ENCODE measurements around the gene CSMD2.

DNA sequence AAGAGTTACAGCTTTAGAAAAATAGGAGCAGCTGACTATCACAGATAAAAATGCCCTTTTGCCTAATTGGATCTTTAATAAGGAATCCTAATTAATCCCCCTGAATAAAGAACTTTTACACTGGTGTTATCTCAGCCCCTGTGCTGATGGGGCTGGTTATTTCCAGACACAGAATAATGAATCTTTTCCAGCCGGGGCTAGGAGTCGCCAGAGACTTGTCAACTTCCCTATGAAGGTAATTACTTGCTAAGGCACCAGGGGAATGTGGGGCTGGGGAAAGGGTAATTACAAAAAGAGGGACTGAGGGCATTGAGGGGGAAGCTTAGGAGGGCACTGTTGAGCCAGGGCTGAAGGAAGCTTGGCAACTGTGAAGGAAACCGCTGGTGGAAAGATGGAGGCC lies 266.6 kb downstream of the CSMD2 start:
- TF ChIP-seq, protein P1, sequence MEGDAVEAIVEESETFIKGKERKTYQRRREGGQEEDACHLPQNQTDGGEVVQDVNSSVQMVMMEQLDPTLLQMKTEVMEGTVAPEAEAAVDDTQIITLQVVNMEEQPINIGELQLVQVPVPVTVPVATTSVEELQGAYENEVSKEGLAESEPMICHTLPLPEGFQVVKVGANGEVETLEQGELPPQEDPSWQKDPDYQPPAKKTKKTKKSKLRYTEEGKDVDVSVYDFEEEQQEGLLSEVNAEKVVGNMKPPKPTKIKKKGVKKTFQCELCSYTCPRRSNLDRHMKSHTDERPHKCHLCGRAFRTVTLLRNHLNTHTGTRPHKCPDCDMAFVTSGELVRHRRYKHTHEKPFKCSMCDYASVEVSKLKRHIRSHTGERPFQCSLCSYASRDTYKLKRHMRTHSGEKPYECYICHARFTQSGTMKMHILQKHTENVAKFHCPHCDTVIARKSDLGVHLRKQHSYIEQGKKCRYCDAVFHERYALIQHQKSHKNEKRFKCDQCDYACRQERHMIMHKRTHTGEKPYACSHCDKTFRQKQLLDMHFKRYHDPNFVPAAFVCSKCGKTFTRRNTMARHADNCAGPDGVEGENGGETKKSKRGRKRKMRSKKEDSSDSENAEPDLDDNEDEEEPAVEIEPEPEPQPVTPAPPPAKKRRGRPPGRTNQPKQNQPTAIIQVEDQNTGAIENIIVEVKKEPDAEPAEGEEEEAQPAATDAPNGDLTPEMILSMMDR (IDR thresholded peaks at IDR 0.05; ENCODE audit: insufficient read depth, low read length, poor library complexity, severe bottlenecking) = no peak
- TF ChIP-seq EZH2phosphoT487 (conservative IDR thresholded peaks at IDR 0.05; ENCODE audit: low read length) = no peak
